ENCODE results near the gene ZIC5.

Gene ZIC5

GRCh38 chr13:99986741-99987140 lies 15.2 kb upstream of the ZIC5 start:
- TF ChIP-seq CTCF (conservative IDR thresholded peaks at IDR 0.05; ENCODE audit: control insufficient read depth, insufficient read depth, low read depth, low read length): no peak
- DNase-seq (ENCODE audit: low read depth): no peak
- H3K4me3 ChIP-seq (ENCODE audit: control insufficient read depth, low read depth, low read length): no peak overlapping the region

DNA sequence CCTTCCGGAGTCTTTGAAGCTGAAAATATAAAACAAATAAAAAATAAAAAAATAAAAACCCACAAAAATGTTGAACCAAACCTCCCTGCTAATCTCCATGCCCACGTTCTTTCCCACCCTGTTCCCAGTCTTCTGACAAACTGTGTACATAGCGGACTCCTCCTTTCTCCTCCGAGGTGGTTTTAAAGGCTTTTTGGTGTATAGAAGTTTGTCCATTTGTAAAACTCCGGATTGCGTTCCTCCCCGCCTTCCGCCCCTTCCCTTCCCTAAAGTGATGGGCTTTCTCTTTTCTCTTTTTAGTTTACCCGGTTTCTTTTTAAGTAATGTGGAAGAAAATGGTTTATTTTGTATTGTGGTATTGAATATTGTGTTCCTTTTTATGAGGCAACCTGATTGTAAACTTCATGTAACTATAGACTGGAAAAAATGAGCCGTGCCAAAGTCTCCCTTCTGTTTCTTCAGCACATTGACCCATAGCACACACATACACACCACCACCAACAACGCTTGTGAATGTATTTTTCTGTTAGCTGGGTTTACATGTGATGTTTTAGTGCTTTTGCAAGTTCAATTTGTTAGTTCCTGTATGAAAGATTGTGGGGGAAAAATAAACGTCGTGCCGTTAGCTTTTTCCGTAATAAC lies 14.4 kb upstream of the ZIC5 start:
- TF ChIP-seq CTCF (conservative IDR thresholded peaks at IDR 0.05; ENCODE audit: control insufficient read depth, insufficient read depth, low read depth, low read length): no peak
- DNase-seq (ENCODE audit: low read depth): no peak
- no peak overlapping the region for H3K4me3 ChIP-seq (ENCODE audit: control insufficient read depth, low read depth, low read length)

DNA sequence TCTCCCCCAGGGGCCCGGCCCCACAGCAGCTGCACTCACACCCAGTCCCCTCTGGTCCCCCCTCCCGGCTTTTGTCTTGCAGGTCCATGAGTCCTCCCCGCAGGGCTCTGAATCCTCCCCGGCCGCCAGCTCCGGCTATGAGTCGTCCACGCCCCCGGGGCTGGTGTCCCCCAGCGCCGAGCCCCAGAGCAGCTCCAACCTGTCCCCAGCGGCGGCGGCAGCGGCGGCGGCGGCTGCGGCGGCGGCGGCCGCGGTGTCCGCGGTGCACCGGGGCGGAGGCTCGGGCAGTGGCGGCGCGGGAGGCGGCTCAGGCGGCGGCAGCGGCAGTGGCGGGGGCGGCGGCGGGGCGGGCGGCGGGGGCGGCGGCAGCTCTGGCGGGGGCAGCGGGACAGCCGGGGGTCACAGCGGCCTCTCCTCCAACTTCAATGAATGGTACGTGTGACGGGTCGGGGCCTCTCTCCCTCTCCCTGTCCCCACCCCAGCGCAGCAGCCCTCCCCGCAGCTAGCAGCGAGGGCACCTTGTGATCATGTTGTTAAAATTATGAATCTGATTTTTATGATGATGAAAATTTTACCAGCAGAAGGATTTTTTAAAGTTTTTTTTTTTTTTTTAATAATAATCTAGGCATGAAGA lies 13.8 kb upstream of the ZIC5 start:
- TF ChIP-seq CTCF (conservative IDR thresholded peaks at IDR 0.05; ENCODE audit: control insufficient read depth, insufficient read depth, low read depth, low read length): no peak
- no peak overlapping the region for H3K4me3 ChIP-seq (ENCODE audit: control insufficient read depth, low read depth, low read length)
- DNase-seq (ENCODE audit: low read depth): no peak

DNA sequence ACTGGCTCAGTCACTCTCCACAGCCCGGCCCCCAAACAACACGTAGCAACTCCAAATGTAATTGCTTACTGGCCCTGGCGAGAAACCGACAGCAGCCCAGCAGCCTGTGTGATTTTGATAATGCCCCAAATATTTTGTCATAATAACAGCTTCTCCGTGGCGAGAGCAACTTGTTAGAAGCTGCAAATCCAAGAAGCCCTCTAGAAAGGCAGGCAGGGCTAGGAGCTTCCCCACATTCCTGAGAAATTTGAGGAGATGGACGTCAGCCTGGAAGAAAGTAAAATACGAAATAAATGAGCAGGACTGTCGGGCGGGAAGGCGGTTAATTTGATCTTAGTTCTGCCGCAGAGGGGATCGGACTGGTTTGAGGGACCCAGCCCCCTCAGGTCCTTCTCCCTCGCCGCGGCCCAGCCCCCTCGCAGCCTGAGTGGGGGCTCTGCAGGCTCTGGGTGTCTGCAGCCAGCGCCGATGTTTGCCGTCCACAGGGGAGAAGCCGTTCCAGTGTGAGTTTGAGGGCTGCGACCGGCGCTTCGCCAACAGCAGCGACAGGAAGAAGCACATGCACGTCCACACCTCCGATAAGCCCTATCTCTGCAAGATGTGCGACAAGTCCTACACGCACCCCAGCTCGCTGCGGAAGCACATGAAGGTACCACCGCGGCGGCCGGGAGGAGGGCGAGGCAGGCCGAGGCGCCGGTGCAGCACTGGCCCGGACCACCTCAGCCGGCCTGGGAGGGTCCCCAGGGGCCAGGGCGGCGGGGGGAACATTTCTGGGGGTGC lies 13.1 kb upstream of the ZIC5 start:
- DNase-seq (ENCODE audit: low read depth): no peak
- TF ChIP-seq CTCF (conservative IDR thresholded peaks at IDR 0.05; ENCODE audit: control insufficient read depth, insufficient read depth, low read depth, low read length): no peak
- no peak overlapping the region for H3K4me3 ChIP-seq (ENCODE audit: control insufficient read depth, low read depth, low read length)

GRCh38 chr13:99983499-99984401 lies 12.2 kb upstream of the ZIC5 start:
- H3K4me3 ChIP-seq (ENCODE audit: control insufficient read depth, low read depth, low read length): no peak overlapping the region
- no peak for DNase-seq (ENCODE audit: low read depth)
- TF ChIP-seq CTCF (conservative IDR thresholded peaks at IDR 0.05; ENCODE audit: control insufficient read depth, insufficient read depth, low read depth, low read length): no peak

Data from fibroblast of mammary gland (primary cell).